Type B pancreatic cell (in vitro differentiated cells): Measurements from ENCODE around the gene TRMU. TPM values are rescaled to one million over a fixed set of nuclear protein-coding genes. Genes with fewer than 3 reads are reported as not detected.
"Not testable (repeated sequence)": the region's sequence is repeated elsewhere in the genome, so short reads cannot be mapped to it uniquely, and the experiment has no call there.

Source experiments
- DNase-seq: peaks from one replicate; pipeline ENCODE4 v3.0.0; 2021; ENCODE audit warnings: mixed read lengths; ENCODE audit not compliant: unreplicated experiment; ENCODE audit errors: extremely low spot score
- H3K27ac Mint-ChIP-seq: 2 replicates; pipeline ENCODE4 v1.8.0; 2021; ENCODE audit warnings: mild to moderate bottlenecking, mixed read lengths
- H3K27me3 Mint-ChIP-seq: 2 replicates; pipeline ENCODE4 v1.8.0; 2021; ENCODE audit warnings: mixed read lengths
- H3K36me3 Mint-ChIP-seq: 2 replicates; pipeline ENCODE4 v1.8.0; 2021; ENCODE audit warnings: mixed read lengths
- H3K4me1 Mint-ChIP-seq: one replicate; pipeline ENCODE4 v1.8.0; 2021; ENCODE audit warnings: mixed read lengths; ENCODE audit not compliant: unreplicated experiment
- H3K4me3 Mint-ChIP-seq: 2 replicates; pipeline ENCODE4 v1.8.0; 2021; ENCODE audit warnings: mild to moderate bottlenecking, mixed read lengths
- H3K9me3 Mint-ChIP-seq: 2 replicates; pipeline ENCODE4 v1.8.0; 2021; ENCODE audit warnings: mixed read lengths
- CTCF ChIP-seq: fragments of 200-600 bp; sonication (generic); conservative IDR thresholded peaks from 2 replicates; pipeline ENCODE4 v1.5.0; 2021; ENCODE audit warnings: antibody characterized with exemption, mild to moderate bottlenecking
- total RNA-seq: library from RNA; stranded (reverse); gene quantifications from 2 replicates; pipeline ENCODE4 v1.2.1, GENCODE V29; 2021; ENCODE audit warnings: low replicate concordance

TRMU gene
- total RNA-seq, 1 donor from 2014 or later = 68.4 TPM

- DNase-seq = no peak
- Mint-ChIP-seq H3K4me1 (no peaks in the 10 kb centered on the region), H3K9me3 (no peaks in the 10 kb centered on the region), H3K36me3 (no peaks in the 10 kb centered on the region), H3K27ac (no peak overlapping the region), H3K4me3 (no peak overlapping the region), H3K27me3 (no peaks in the 10 kb centered on the region)
- TF ChIP-seq CTCF = no peak
These were observed 62.0 kb downstream of the TRMU start for GRCh38 chr22:46397514-46397913.

GRCh38 chr22:46397951-46398350 is 62.4 kb downstream of the TRMU start:
- H3K4me1 Mint-ChIP-seq = no peaks in the 10 kb centered on the region
- no peak overlapping the region for H3K4me3 Mint-ChIP-seq
- no peak for TF ChIP-seq CTCF
- H3K36me3 Mint-ChIP-seq = no peaks in the 10 kb centered on the region
- H3K9me3 Mint-ChIP-seq = no peaks in the 10 kb centered on the region
- DNase-seq = no peak
- H3K27me3 Mint-ChIP-seq = no peaks in the 10 kb centered on the region
- no peak overlapping the region for H3K27ac Mint-ChIP-seq

GRCh38 chr22:46399251-46400024 is 63.9 kb downstream of the TRMU start:
- no peak for TF ChIP-seq CTCF
- no peaks in the 10 kb centered on the region for H3K36me3 Mint-ChIP-seq
- H3K9me3 Mint-ChIP-seq = no peaks in the 10 kb centered on the region
- no peak for DNase-seq
- H3K4me3 Mint-ChIP-seq = no peak overlapping the region
- H3K27ac Mint-ChIP-seq = no peak overlapping the region
- H3K27me3 Mint-ChIP-seq = no peaks in the 10 kb centered on the region
- no peaks in the 10 kb centered on the region for H3K4me1 Mint-ChIP-seq

DNA sequence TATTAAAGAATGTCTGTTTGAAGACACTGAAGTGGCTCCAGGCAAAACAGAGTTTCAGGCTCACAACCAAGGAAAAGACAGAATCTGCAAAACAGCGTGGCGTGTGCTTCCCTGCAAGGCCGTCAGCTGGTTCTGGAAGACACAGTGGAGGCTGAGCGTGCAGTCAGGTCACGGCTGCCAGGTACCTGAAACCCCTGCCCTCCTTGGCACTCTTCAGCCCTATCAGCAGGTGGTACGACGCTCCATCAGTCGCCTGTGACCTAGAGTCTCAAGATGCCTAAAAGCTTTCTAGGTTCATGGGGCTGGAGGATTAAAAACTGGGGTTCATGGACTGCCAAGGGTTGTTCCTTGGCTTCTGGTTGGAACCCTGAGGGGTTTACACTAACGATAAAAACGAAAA is 65.9 kb downstream of the TRMU start:
- Mint-ChIP-seq H3K27ac (no peak overlapping the region), H3K4me3 (no peak overlapping the region), H3K9me3 (no peaks in the 10 kb centered on the region), H3K4me1 (no peaks in the 10 kb centered on the region), H3K36me3 (no peaks in the 10 kb centered on the region), H3K27me3 (no peaks in the 10 kb centered on the region)
- no peak for TF ChIP-seq CTCF
- DNase-seq = no peak

DNA sequence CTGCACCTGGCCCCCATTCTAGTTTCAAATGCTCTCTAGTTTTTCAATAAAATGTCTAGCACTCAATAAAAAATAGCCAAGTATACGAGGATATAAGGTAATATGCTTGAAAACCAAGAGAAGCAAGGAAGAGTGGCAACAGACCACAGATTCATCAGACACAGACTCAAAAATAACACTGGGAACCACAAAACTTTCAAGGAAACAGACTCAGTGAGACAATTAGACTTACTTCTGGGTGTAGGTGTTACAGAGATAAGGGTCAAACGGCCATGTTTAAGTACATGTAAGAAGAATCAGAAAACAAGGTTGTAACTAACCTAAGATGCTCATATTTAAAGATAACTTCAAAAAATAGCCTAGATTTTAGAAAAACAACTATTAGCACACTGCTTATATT is 67.0 kb downstream of the TRMU start:
- Mint-ChIP-seq H3K27ac (no peak overlapping the region), H3K27me3 (no peaks in the 10 kb centered on the region), H3K9me3 (no peaks in the 10 kb centered on the region), H3K4me1 (no peaks in the 10 kb centered on the region), H3K4me3 (no peak overlapping the region), H3K36me3 (no peaks in the 10 kb centered on the region)
- TF ChIP-seq CTCF = no peak
- no peak for DNase-seq

DNA sequence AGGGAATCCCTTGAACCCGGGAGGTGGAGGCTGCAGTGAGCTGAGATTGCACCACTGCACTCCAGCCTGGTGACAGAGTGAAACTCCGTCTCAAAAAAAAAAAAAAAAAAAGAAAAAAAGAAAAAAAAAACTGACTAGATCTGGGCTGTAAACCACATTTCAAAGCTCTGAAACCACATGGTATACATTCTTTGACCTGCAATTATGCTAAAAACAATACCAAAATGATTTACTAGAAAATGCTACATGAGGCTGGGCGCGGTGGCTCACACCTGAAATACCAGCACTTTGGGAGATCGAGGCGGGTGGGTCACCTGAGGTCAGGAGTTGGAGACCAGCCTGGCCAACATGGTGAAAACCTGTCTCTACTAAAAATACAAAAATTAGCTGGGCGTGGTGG is 68.4 kb downstream of the TRMU start:
- H3K27ac Mint-ChIP-seq = peak overlapping the region; percentile 46
- DNase-seq, H3K9me3 Mint-ChIP-seq, H3K36me3 Mint-ChIP-seq, H3K27me3 Mint-ChIP-seq, H3K4me1 Mint-ChIP-seq, H3K4me3 Mint-ChIP-seq: not testable (repeated sequence)
